GM18517 (cell line): ENCODE data around the gene OR52D1.

Experiments
- ATAC-seq: cut with Tn5 transposase; IDR thresholded peaks from one replicate; pipeline ENCODE4 v1.9.1; 2021; ENCODE audit warnings: mild to moderate bottlenecking, moderate library complexity; ENCODE audit not compliant: unreplicated experiment

The OR52D1 gene

DNA sequence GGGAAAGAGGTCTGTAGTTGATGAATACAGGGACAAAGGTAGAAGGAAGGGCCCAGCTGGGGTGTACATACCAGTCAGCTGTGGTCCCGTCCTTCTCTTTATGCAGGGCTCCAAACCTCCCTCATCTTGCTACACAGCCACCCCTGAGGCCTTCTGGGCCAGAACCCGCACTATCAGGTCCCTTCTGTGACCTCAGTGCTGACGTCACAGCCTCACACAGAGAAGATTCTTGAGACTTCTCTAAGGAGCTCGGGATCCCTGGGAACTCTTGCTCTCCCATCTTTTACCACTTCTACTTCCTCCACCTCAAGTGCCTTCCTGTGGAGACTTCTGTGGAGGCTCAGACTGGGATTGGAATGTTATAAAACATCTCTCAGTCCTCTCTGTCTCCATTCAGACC lies 21.3 kb downstream of the OR52D1 start, which contains the start of gene UBQLN3:
UBQLN3 (minus strand) TSS at position 155 of the 400 bp plus-strand sequence. CDS start 399 bp downstream, outside the sequence.
- ATAC-seq: no peak

- no peak for ATAC-seq
Measured at GRCh38 chr11:5514841-5515240, 26.4 kb downstream of the OR52D1 start.

- no peak for ATAC-seq
Measured at GRCh38 chr11:5516599-5516998, 28.1 kb downstream of the OR52D1 start, which contains the start of gene UBQLNL. Gene UBQLNL, minus strand, starts transcription at chr11:5516699. Its CDS starts 258 bp downstream, at chr11:5516441.

GRCh38 chr11:5521540-5521939 lies 33.1 kb downstream of the OR52D1 start:
- ATAC-seq: no peak

- ATAC-seq: no peak
Measured at GRCh38 chr11:5522308-5522707, 33.8 kb downstream of the OR52D1 start.

- ATAC-seq: no peak
Measured at GRCh38 chr11:5524756-5525155, 36.3 kb downstream of the OR52D1 start.

- no peak for ATAC-seq
Measured at GRCh38 chr11:5527716-5528115, 39.2 kb downstream of the OR52D1 start.

GRCh38 chr11:5528495-5528894 lies 40.0 kb downstream of the OR52D1 start:
- no peak for ATAC-seq

GRCh38 chr11:5531053-5531831 lies 42.8 kb downstream of the OR52D1 start:
- ATAC-seq: no peak

DNA sequence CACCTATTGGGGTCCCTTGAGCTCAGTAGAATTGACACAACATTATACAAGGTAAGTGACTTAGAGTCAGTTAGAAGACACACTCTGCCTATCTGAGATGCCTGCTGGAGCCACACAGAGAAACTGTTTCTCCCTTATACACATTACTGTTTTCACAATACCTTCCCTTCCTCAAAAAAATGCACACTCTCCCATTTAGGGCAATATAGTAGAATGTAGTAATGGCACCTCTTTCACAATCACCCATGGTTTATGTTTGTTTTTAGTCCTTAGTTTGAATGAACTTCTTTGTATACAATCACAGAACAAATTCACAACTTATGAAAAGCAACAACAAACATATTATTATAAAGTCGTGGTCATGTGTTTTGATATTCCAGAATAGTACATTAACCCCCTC lies 45.6 kb downstream of the OR52D1 start:
- no peak for ATAC-seq

DNA sequence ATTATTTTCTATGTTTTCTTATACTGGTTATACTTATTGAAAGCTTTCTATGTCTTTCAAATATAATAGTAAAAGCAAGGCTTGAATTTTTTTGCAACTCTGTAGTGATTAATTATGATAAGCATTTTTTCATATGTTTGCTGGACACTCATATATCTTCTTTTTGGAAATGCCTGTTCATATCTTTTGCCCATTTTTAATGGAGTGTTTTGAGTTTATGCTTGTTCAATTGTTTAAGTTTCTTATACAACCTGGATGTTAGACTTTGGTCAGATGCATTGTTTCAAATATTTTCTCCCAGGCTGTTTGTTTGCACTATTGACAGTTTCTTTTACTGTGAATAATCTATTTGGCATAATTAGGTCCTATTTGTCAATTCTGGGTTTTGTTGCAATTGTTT lies 48.0 kb downstream of the OR52D1 start:
- no peak for ATAC-seq
